IMR-90 (cell line): ENCODE measurements around the gene MGAT3.

Source experiments
- CTCF ChIP-seq: conservative IDR thresholded peaks from 2 replicates; pipeline ENCODE4 v1.5.1; 2012; ENCODE audit warnings: mild to moderate bottlenecking, low read depth, low read length, improper control_type of control experiment
- SMC3 ChIP-seq: fragments of 150-350 bp; IDR thresholded peaks from 2 replicates; pipeline ENCODE4 v1.6.1; 2016; ENCODE audit warnings: low read depth, mild to moderate bottlenecking, antibody characterized with exemption, low read length, moderate library complexity
- USF2 ChIP-seq: fragments of 150-350 bp; IDR thresholded peaks from 2 replicates; pipeline ENCODE4 v1.6.1; 2017; ENCODE audit warnings: mild to moderate bottlenecking, antibody characterized with exemption, low read length, low read depth

- no peak for TF ChIP-seq SMC3
- TF ChIP-seq USF2 = no peak
- TF ChIP-seq CTCF = no peak
These were observed 58.6 kb downstream of the MGAT3 start for GRCh38 chr22:39515266-39516050.
